Measurements from ENCODE around the gene SARNP.

SARNP gene

GRCh38 chr12:55708695-55709233, 108.8 kb downstream of the SARNP start:
- no peak for FAIRE-seq
- TF ChIP-seq POLR2AphosphoS5 (IDR thresholded peaks at IDR 0.05; ENCODE audit: low read depth, low read length) (no peak), TAF1 (IDR thresholded peaks at IDR 0.05; ENCODE audit: low read depth, low read length) (no peak), POU2F2 (IDR thresholded peaks at IDR 0.05; ENCODE audit: low read depth, low read length) (no peak), SPI1 (IDR thresholded peaks at IDR 0.05; ENCODE audit: low read depth, low read length) (peak; percentile 67), POLR2A (IDR thresholded peaks at IDR 0.05; ENCODE audit: low read depth, low read length) (no peak)
- no peak for DNase-seq (ENCODE audit: insufficient read length, low spot score)

DNA sequence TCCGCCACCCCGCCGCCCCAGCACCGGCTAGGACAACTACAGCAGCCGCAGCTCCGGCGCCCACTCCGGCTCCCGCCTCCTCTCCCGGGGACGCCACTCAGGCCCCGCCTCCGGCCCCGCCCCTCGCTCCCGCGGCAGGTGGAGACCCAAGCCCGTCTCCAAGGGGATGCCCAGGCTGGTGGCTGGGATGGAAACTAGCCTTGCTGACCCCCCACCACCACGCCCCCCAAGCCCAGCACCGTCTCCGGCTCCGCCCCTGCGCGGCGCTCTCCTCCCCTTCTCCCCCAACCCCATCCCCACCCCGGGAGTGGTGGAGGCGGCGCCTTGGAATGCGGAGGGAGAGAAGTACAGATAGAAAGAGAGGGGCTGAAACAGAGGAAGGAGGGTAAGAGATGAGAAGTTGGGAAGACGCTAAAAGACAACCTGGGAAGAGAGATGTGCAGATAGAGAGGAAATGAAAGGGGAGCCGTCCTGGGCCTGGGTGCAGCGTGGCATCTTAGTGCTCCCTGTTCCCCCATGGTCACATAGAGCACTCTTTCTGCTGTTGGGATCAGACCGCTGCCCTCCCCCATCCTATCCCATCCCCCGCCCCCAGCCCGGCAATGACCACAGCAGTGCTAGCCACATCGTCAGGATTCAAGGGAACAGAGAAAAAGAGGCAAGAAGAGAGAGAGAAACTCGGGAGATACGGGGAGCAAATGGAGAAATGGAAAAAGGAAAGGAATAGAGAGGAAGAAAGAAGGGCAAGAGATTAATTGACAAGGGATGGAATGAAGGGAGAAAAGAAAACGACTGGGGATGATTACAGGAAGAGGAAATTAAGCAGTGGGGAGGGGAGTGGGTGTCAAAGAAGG, 109.5 kb downstream of the SARNP start, which contains the start of gene ITGA7:
Gene ITGA7, minus strand, starts transcription at position 64 of the 854 bp plus-strand sequence. CDS start 222 bp downstream, outside the sequence.
- FAIRE-seq (peak; percentile 13), DNase-seq (ENCODE audit: insufficient read length, low spot score) (peak; percentile 75)
- TF ChIP-seq POU2F2 (IDR thresholded peaks at IDR 0.05; ENCODE audit: low read depth, low read length) (no peak), POLR2A (IDR thresholded peaks at IDR 0.05; ENCODE audit: low read depth, low read length) (no peak), SPI1 (IDR thresholded peaks at IDR 0.05; ENCODE audit: low read depth, low read length) (no peak), POLR2AphosphoS5 (IDR thresholded peaks at IDR 0.05; ENCODE audit: low read depth, low read length) (no peak), TAF1 (IDR thresholded peaks at IDR 0.05; ENCODE audit: low read depth, low read length) (no peak), PAX5 (IDR thresholded peaks at IDR 0.05; ENCODE audit: insufficient read depth, low read length, severe bottlenecking) (no peak)
